Fibroblast of skin of right quadriceps (primary cell): Measurements from ENCODE around the gene TPO.
A peak's percentile ranks its signal among the peaks of the same experiment; 100 is the strongest.
"Not testable (repeated sequence)": the region's sequence is repeated elsewhere in the genome, so short reads cannot be mapped to it uniquely, and the experiment has no call there.

ENCODE experiments used
- DNase-seq: peaks from one replicate; pipeline ENCODE4 v3.0.0-alpha.2; 2013

TPO gene

GRCh38 chr2:1563084-1563857, 150.0 kb downstream of the TPO start:
- no peak for DNase-seq

- DNase-seq, result no peak
Observed at GRCh38 chr2:1563943-1564891, 151.0 kb downstream of the TPO start.

GRCh38 chr2:1567556-1568344, 154.5 kb downstream of the TPO start:
- DNase-seq, result no peak

GRCh38 chr2:1568345-1568668, 155.0 kb downstream of the TPO start:
- not testable (repeated sequence) for DNase-seq

GRCh38 chr2:1569879-1570450, 156.7 kb downstream of the TPO start:
- no peak for DNase-seq

GRCh38 chr2:1571477-1572417, 158.5 kb downstream of the TPO start:
- no peak for DNase-seq

GRCh38 chr2:1572638-1573037, 159.4 kb downstream of the TPO start:
- peak; percentile 44 for DNase-seq

- no peak for DNase-seq
Observed at GRCh38 chr2:1577846-1578245, 164.6 kb downstream of the TPO start.

- not testable (repeated sequence) for DNase-seq
Observed at GRCh38 chr2:1581257-1581964, 168.1 kb downstream of the TPO start.

- DNase-seq, result peak; percentile 63
Observed at GRCh38 chr2:1581965-1582625, 168.8 kb downstream of the TPO start.

- no peak for DNase-seq
Observed at GRCh38 chr2:1582891-1583341, 169.7 kb downstream of the TPO start.

- no peak for DNase-seq
Observed at GRCh38 chr2:1584051-1584531, 170.8 kb downstream of the TPO start.

- DNase-seq, result no peak
Observed at GRCh38 chr2:1584691-1585485, 171.6 kb downstream of the TPO start.

GRCh38 chr2:1585635-1586034, 172.4 kb downstream of the TPO start:
- DNase-seq, result no peak

- no peak for DNase-seq
Observed at GRCh38 chr2:1586251-1586922, 173.1 kb downstream of the TPO start.

GRCh38 chr2:1586923-1587840, 173.9 kb downstream of the TPO start:
- DNase-seq, result no peak
